HG03095 (cell line): ENCODE measurements around the gene BCKDHA.
"Not testable (repeated sequence)": the region's sequence is repeated elsewhere in the genome, so short reads cannot be mapped to it uniquely, and the experiment has no call there.

Experiments
- ATAC-seq: cut with Tn5 transposase; IDR thresholded peaks from one replicate; pipeline ENCODE4 v1.9.1; 2021; ENCODE audit warnings: moderate library complexity; ENCODE audit not compliant: unreplicated experiment

BCKDHA gene

GRCh38 chr19:41424335-41425173, 26.9 kb downstream of the BCKDHA start:
- ATAC-seq: no peak

- ATAC-seq: no peak
Measured at GRCh38 chr19:41425174-41426115, 27.8 kb downstream of the BCKDHA start.

GRCh38 chr19:41426116-41426841, 28.7 kb downstream of the BCKDHA start:
- ATAC-seq: no peak

- no peak for ATAC-seq
Measured at GRCh38 chr19:41426952-41427646, 29.5 kb downstream of the BCKDHA start, which contains the start of gene B3GNT8. B3GNT8 (minus strand) TSS chr19:41427374; CDS start chr19:41426778, 596 bp downstream.

- no peak for ATAC-seq
Measured at GRCh38 chr19:41427647-41428480, 30.2 kb downstream of the BCKDHA start.

GRCh38 chr19:41428481-41428859, 30.9 kb downstream of the BCKDHA start:
- ATAC-seq: no peak

GRCh38 chr19:41430922-41431321, 33.3 kb downstream of the BCKDHA start:
- no peak for ATAC-seq

GRCh38 chr19:41431426-41432386, 34.1 kb downstream of the BCKDHA start:
- ATAC-seq: no peak

GRCh38 chr19:41433171-41433570, 35.6 kb downstream of the BCKDHA start:
- ATAC-seq: no peak

GRCh38 chr19:41434450-41434849, 36.8 kb downstream of the BCKDHA start:
- ATAC-seq: no peak

GRCh38 chr19:41435376-41435775, 37.8 kb downstream of the BCKDHA start:
- not testable (repeated sequence) for ATAC-seq

GRCh38 chr19:41435936-41436673, 38.5 kb downstream of the BCKDHA start:
- ATAC-seq: no peak

GRCh38 chr19:41436674-41436951, 39.0 kb downstream of the BCKDHA start:
- no peak for ATAC-seq

GRCh38 chr19:41437944-41438574, 40.4 kb downstream of the BCKDHA start:
- no peak for ATAC-seq

- ATAC-seq: peak; percentile 83
Measured at GRCh38 chr19:41439441-41440222, 42.0 kb downstream of the BCKDHA start, which contains the start of gene DMAC2. DMAC2 (minus strand) TSS chr19:41439912; CDS start chr19:41439899, 13 bp downstream.

- ATAC-seq: no peak
Measured at GRCh38 chr19:41441321-41441945, 43.8 kb downstream of the BCKDHA start.
